K562 (cell line): ENCODE data around the gene FDX2. TPM values are rescaled to one million over a fixed set of nuclear protein-coding genes. Genes with fewer than 3 reads are reported as not detected.

ENCODE experiments used
- ADNP ChIP-seq: fragments of 200-800 bp; sonication (Bioruptor generic); IDR thresholded peaks from 2 replicates; pipeline ENCODE4 v1.6.1; 2016; ENCODE audit warnings: missing genetic modification characterization, missing compliant biosample characterization
- ARID1B ChIP-seq: fragments of 450-650 bp; IDR thresholded peaks from 2 replicates; pipeline ENCODE4 v1.6.1; 2016; ENCODE audit warnings: antibody characterized with exemption, mild to moderate bottlenecking, inconsistent platforms
- CBFA2T3 ChIP-seq: fragments of 450-650 bp; IDR thresholded peaks from 2 replicates; pipeline ENCODE4 v1.6.1; 2017
- E2F4 ChIP-seq: sonication (generic); formaldehyde crosslinking; IDR thresholded peaks from 2 replicates; pipeline ENCODE4 v1.8.0; 2022; ENCODE audit warnings: mild to moderate bottlenecking, low read depth, missing genetic modification reagents
- EGR1 ChIP-seq: fragments of 450-650 bp; conservative IDR thresholded peaks from 2 replicates; pipeline ENCODE4 v1.6.1; 2017; ENCODE audit warnings: mild to moderate bottlenecking
- ELK3 ChIP-seq: fragments of 450-650 bp; formaldehyde crosslinking; IDR thresholded peaks from 2 replicates; pipeline ENCODE4 v1.4.0; 2020; ENCODE audit warnings: mild to moderate bottlenecking
- ETV6 ChIP-seq, 3 experiments: fragments of 150-350 bp in 1 of 3; sonication (generic) in 1 of 3; formaldehyde crosslinking in 1 of 3; IDR thresholded peaks; 2 replicates each; pipeline versions ENCODE4 v1.6.1 to v1.8.0; 2014 to 2022; ENCODE audit warnings: borderline replicate concordance in 2 of 3, low read depth in 2 of 3, antibody characterized with exemption in 1 of 3, low read length in 1 of 3, mild to moderate bottlenecking in 1 of 3, missing genetic modification reagents in 1 of 3
- GTF2E2 ChIP-seq: fragments of 200-800 bp; sonication (Bioruptor generic); IDR thresholded peaks from 2 replicates; pipeline ENCODE4 v1.6.1; 2016; ENCODE audit warnings: missing genetic modification characterization, missing compliant biosample characterization
- IRF9 ChIP-seq: fragments of 450-650 bp; IDR thresholded peaks from 2 replicates; pipeline ENCODE4 v1.6.1; 2016; ENCODE audit warnings: missing biosample characterization, missing genetic modification characterization
- KDM2B ChIP-seq: fragments of 250-450 bp; sonication (Bioruptor Pico); IDR thresholded peaks from 2 replicates; pipeline ENCODE4 v1.8.0; 2021; ENCODE audit warnings: mild to moderate bottlenecking, moderate library complexity
- L3MBTL2 ChIP-seq: fragments of 450-650 bp; IDR thresholded peaks from 2 replicates; pipeline ENCODE4 v1.6.1; 2016; ENCODE audit warnings: mild to moderate bottlenecking, moderate library complexity
- MTF1 ChIP-seq: fragments of 250-450 bp; sonication (Bioruptor Pico); IDR thresholded peaks from 2 replicates; pipeline ENCODE4 v1.9.0; 2021; ENCODE audit warnings: moderate library complexity, mild to moderate bottlenecking, inconsistent platforms, borderline replicate concordance
- NR0B1 ChIP-seq: fragments of 450-650 bp; IDR thresholded peaks from one replicate; pipeline ENCODE4 v1.6.1; 2018; ENCODE audit warnings: mild to moderate bottlenecking, moderate library complexity; ENCODE audit not compliant: partially characterized antibody
- POLR2A ChIP-seq: fragments of 450-650 bp; conservative IDR thresholded peaks from 2 replicates; pipeline ENCODE4 v1.6.1; 2016
- POLR2B ChIP-seq: fragments of 450-650 bp; IDR thresholded peaks from 2 replicates; pipeline ENCODE4 v1.6.1; 2018; ENCODE audit warnings: low read depth; ENCODE audit not compliant: partially characterized antibody
- RFX1 ChIP-seq: fragments of 450-650 bp; IDR thresholded peaks from 2 replicates; pipeline ENCODE4 v1.6.1; 2016; ENCODE audit warnings: mild to moderate bottlenecking, moderate library complexity
- SMAD1 ChIP-seq: fragments of 150-350 bp; IDR thresholded peaks from 2 replicates; pipeline ENCODE4 v1.6.1; 2014; ENCODE audit warnings: low read length, low read depth; ENCODE audit not compliant: partially characterized antibody
- SMAD3 ChIP-seq: fragments of 450-650 bp; formaldehyde crosslinking; conservative IDR thresholded peaks from 2 replicates; pipeline ENCODE4 v1.4.0; 2020; ENCODE audit warnings: mild to moderate bottlenecking
- SOX6 ChIP-seq: fragments of 450-650 bp; IDR thresholded peaks from 2 replicates; pipeline ENCODE4 v1.6.1; 2014; ENCODE audit warnings: mild to moderate bottlenecking
- TAF9B ChIP-seq: fragments of 450-650 bp; IDR thresholded peaks from 2 replicates; pipeline ENCODE4 v1.6.1; 2018; ENCODE audit warnings: mild to moderate bottlenecking; ENCODE audit not compliant: partially characterized antibody
- TCF3 ChIP-seq: sonication (generic); formaldehyde crosslinking; IDR thresholded peaks from 2 replicates; pipeline ENCODE4 v1.4.0; 2020; ENCODE audit warnings: mild to moderate bottlenecking, missing genetic modification reagents
- TFAP4 ChIP-seq: sonication (generic); formaldehyde crosslinking; IDR thresholded peaks from 2 replicates; pipeline ENCODE4 v1.8.0; 2022; ENCODE audit warnings: missing genetic modification reagents, mild to moderate bottlenecking, moderate library complexity, borderline replicate concordance
- ZNF507 ChIP-seq: conservative IDR thresholded peaks from 2 replicates; pipeline ENCODE4 v1.6.1; 2017; ENCODE audit warnings: missing genetic modification characterization, missing compliant biosample characterization
- ZNF511 ChIP-seq: sonication (generic); formaldehyde crosslinking; IDR thresholded peaks from 2 replicates; pipeline ENCODE4 v1.8.0; 2022; ENCODE audit warnings: mild to moderate bottlenecking, missing genetic modification reagents
- ZNF561 ChIP-seq: fragments of 450-650 bp; formaldehyde crosslinking; conservative IDR thresholded peaks from 2 replicates; pipeline ENCODE4 v1.4.0; 2020; ENCODE audit warnings: mild to moderate bottlenecking, moderate library complexity
- polyA plus RNA-seq, 8 experiments: library from polyadenylated mRNA; depleted of rRNA in 4 of 8; stranded (reverse) in 5 of 8; unstranded in 3 of 8; fragments of >200 nt; fragmentation: Nextera tagmentation in 2 of 8; fragmentation: Illumina TruSeq in 1 of 8; extraction: Ambion mirVana in 2 of 8; extraction: Trizol in 1 of 8; gene quantifications; 2 replicates each; pipeline versions ENCODE4 v1.2.1 to v1.2.3, GENCODE V29; 2011 to 2014; ENCODE audit warnings: inconsistent platforms in 1 of 8, missing spikeins in 1 of 8
- total RNA-seq, 7 experiments: library from RNA; depleted of rRNA in 6 of 7; stranded (reverse); fragments of >200 nt in 6 of 7; fragmentation: Illumina TruSeq in 2 of 7; extraction: Trizol in 2 of 7; gene quantifications; 2 replicates each; pipeline versions ENCODE4 v1.2.1 to v1.2.3, GENCODE V29; 2011 to 2021; ENCODE audit warnings: low replicate concordance in 1 of 7

Gene FDX2
- total and polyA plus RNA-seq, 9 of the 15 experiments (the other 6 are each of a cell fraction or from before 2014, with no cell fraction given) = 2.5 to 49.8 (median 29.7) TPM

GRCh38 chr19:10260141-10260584 is 55.7 kb downstream of the FDX2 start (continued):
- TF ChIP-seq ZNF511 (no peak), POLR2A (peak; percentile 67; the same call in 1 of the 2 replicates), MTF1 (no peak), ADNP (no peak), ELK3 (CRISPR knock-in tag) (no peak), L3MBTL2 (no peak), NR0B1 (no peak), CBFA2T3 (peak; percentile 66), SOX6 (no peak), EGR1 (peak; percentile 43; the same call in 1 of the 2 replicates), TCF3 (CRISPR knock-in tag) (0 out of 2 replicates have a peak, but pooled peaks have one; percentile 46), ZNF561 (no peak), SMAD1 (no peak), TFAP4 (CRISPR knock-in tag) (peak; percentile 26; the same call in 1 of the 2 replicates), TAF9B (no peak), POLR2B (peak; percentile 48), ZNF507 (tag) (no peak), IRF9 (tag) (no peak), ETV6 (IDR thresholded peaks at IDR 0.05; ENCODE audit: borderline replicate concordance in 1 of 2, low read depth in 2 of 2, low read length in 1 of 2) (no peak), ETV6 (CRISPR knock-in tag; IDR thresholded peaks at IDR 0.05; ENCODE audit: borderline replicate concordance) (no peak), SMAD3 (no peak), RFX1 (no peak), E2F4 (no peak), KDM2B (CRISPR knock-in tag) (no peak), ARID1B (peak; percentile 42), GTF2E2 (no peak)
